ENCODE measurements around the gene ZFYVE9.
"Not testable (repeated sequence)": the region's sequence is repeated elsewhere in the genome, so short reads cannot be mapped to it uniquely, and the experiment has no call there.

The ZFYVE9 gene

GRCh38 chr1:52141513-52142219, at the start of gene ZFYVE9:
Gene ZFYVE9, plus strand, starts transcription at chr1:52142089. Its CDS starts 91,118 bp downstream, at chr1:52233207.
- DNase-seq, result peak; percentile 87

GRCh38 chr1:52094300-52094699, 47.6 kb upstream of the ZFYVE9 start:
- not testable (repeated sequence) for DNase-seq

- DNase-seq, result no peak
These were observed 45.7 kb upstream of the ZFYVE9 start for GRCh38 chr1:52096216-52096615.

- DNase-seq, result no peak
These were observed 43.6 kb upstream of the ZFYVE9 start for GRCh38 chr1:52098139-52098871.

GRCh38 chr1:52102336-52103013, 39.4 kb upstream of the ZFYVE9 start:
- no peak for DNase-seq

- peak; percentile 35 for DNase-seq
These were observed 30.4 kb upstream of the ZFYVE9 start for GRCh38 chr1:52111492-52111891.

- DNase-seq, result no peak
These were observed 29.4 kb upstream of the ZFYVE9 start for GRCh38 chr1:52112489-52112888.

GRCh38 chr1:52119301-52120079, 22.4 kb upstream of the ZFYVE9 start:
- no peak for DNase-seq

- no peak for DNase-seq
These were observed 19.5 kb upstream of the ZFYVE9 start for GRCh38 chr1:52122384-52122783.

GRCh38 chr1:52123622-52124021, 18.3 kb upstream of the ZFYVE9 start:
- DNase-seq, result no peak

- no peak for DNase-seq
These were observed 16.0 kb upstream of the ZFYVE9 start for GRCh38 chr1:52125736-52126359.

GRCh38 chr1:52127181-52128180, 14.4 kb upstream of the ZFYVE9 start:
- DNase-seq, result peak; percentile 67

- DNase-seq, result peak; percentile 47
These were observed 1.9 kb upstream of the ZFYVE9 start for GRCh38 chr1:52139817-52140540.

GRCh38 chr1:52140633-52141512, 1.0 kb upstream of the ZFYVE9 start:
- DNase-seq, result peak; percentile 63

GRCh38 chr1:52142220-52143183, 613 bp downstream of the ZFYVE9 start:
- peak; percentile 64 for DNase-seq

- DNase-seq, result no peak
These were observed 3.2 kb downstream of the ZFYVE9 start for GRCh38 chr1:52145137-52145536.

GRCh38 chr1:52150445-52150844, 8.6 kb downstream of the ZFYVE9 start:
- not testable (repeated sequence) for DNase-seq

GRCh38 chr1:52150946-52151345, 9.1 kb downstream of the ZFYVE9 start:
- DNase-seq, result no peak
